GM12801 (cell line): ENCODE data around the gene PWP1.

Experiments used
- TF ChIP-seq, protein P1 (sequence below): IDR thresholded peaks from one replicate; pipeline ENCODE4 v1.5.1; 2011; ENCODE audit warnings: control low read depth; ENCODE audit not compliant: insufficient read length; ENCODE audit errors: extremely low read depth

PWP1 gene

DNA sequence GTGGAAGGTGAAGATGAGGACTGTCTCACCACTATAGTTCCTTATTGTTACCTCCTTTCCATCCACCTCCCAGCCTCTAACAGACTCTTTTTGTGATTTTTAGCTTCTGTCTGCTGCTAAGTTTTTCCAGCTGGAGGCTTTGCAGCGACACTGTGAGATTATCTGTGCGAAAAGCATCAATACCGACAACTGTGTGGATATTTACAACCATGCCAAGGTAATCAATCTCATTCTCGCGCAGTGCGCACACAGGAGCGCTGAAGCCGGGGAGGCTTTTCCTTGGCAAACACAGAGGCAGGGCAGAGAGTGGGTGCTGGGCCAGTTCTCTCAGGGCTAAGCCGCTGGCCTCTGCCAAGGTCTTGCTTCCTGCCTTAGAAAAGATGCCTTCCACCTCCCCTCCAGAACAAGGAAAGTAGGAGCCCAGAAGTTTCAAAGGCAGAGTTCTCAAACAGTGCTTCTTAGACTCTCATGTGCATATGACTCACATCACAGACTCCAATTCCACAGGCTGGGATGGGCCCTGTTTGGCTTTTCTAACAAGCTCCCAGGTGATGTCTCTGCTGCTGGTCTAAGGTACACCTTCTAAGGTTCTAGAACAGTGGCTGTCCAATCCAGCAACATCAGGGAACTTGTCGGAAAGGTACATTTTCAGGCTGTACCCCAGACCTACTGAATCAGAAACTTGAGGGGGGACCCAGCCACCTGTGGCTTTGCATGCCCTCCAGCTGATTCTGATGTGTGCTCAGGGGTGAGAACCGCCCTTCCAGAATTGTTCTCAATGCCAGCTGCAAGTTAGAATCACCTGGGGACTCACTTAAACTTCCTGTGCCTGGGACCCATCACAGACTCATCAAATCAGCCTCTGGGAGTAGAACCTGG lies 33.8 kb upstream of the PWP1 start:
- TF ChIP-seq, protein P1, sequence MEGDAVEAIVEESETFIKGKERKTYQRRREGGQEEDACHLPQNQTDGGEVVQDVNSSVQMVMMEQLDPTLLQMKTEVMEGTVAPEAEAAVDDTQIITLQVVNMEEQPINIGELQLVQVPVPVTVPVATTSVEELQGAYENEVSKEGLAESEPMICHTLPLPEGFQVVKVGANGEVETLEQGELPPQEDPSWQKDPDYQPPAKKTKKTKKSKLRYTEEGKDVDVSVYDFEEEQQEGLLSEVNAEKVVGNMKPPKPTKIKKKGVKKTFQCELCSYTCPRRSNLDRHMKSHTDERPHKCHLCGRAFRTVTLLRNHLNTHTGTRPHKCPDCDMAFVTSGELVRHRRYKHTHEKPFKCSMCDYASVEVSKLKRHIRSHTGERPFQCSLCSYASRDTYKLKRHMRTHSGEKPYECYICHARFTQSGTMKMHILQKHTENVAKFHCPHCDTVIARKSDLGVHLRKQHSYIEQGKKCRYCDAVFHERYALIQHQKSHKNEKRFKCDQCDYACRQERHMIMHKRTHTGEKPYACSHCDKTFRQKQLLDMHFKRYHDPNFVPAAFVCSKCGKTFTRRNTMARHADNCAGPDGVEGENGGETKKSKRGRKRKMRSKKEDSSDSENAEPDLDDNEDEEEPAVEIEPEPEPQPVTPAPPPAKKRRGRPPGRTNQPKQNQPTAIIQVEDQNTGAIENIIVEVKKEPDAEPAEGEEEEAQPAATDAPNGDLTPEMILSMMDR: no peak

DNA sequence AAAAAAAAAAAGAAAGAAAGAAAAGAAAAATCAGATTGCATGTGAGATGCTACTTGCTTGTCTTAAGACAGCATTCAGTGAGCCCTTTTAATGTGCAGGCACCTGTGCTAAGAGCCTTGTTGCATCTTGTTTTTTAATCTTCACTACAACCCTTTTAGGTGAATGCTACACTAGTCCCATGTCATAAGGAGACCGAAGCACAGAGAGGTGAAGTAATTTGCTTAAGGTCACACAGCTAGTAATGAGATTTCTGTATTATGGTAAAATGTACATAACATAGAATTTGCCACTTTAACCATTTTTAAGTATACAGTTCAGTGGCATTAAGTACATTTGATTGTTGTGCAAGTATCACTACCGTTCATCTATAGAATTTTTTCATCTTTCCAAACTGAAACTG lies 32.1 kb upstream of the PWP1 start:
- TF ChIP-seq, protein P1: no peak

DNA sequence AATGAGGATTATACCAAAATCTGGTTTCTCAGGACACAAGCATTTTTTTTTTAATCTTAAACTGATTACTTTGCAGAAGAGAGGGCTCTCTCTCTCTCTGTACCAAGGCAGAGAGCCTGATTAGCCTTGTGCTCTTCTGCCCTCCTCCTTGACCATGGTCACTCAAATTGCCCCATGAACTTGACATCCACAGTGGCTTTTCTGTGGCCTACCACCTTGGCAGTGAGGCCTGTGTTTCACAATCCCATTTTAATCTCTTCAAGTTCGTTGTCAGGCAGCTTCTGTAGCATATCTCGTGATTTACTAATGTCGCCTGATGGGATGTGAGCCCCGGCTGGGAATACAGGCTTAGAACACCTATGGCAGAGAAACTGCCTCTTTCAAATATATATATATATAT lies 30.7 kb upstream of the PWP1 start:
- TF ChIP-seq, protein P1: no peak

DNA sequence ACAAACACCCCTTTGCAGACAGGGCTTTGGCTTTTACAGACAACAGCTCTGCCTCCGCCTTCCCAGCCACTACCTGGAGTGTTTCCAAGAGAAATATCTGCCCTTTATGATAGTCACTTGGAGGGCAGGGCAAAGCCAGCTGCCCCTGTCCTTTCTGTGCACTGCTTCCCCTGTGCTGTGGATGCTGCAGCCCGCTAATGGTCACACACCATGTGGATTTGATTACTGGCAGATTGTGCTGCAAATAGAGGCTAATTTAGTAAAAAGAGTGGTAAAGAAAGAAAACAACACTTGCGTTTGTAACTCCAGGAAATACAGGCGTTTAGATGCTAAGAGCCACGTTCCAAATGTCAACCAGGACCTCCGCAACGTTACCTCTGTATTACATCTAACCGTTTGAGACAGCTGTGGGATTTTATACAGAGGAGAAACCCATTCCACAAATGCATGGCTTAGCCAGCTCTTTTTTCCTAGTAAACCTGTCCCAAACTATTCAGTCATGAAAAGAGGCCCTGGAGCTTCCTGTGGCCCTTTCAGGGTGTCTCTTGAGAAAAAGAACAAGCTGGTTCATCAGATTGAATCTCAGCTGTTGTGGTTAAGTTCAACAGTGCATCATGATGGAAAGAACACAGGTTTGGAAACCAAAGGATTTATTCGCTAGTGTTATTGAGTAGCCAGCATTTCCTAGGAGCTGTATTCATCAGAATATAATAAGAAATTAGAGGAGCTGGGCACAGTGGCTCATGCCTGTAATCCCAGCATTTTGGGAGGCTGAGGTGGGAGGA lies 30.1 kb upstream of the PWP1 start:
- TF ChIP-seq, protein P1: no peak

DNA sequence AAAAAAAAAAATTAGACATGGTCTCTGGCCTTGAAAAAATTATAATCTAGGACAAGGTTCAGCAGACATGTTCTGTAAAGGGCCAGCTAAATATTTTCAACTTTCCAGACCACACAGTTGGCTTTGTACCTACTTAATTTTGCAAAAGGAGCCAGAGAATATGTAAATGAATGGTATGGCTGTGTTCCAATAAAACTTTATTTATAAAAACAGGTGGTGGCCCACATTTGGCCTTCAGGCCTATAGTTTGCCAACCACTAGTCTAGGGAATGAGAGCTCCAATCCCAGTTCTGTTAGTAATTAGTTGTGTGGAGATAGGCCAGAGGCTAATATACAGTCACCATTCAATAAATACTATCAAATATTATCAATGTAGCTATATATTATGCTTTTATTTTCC lies 29.3 kb upstream of the PWP1 start:
- TF ChIP-seq, protein P1: no peak

DNA sequence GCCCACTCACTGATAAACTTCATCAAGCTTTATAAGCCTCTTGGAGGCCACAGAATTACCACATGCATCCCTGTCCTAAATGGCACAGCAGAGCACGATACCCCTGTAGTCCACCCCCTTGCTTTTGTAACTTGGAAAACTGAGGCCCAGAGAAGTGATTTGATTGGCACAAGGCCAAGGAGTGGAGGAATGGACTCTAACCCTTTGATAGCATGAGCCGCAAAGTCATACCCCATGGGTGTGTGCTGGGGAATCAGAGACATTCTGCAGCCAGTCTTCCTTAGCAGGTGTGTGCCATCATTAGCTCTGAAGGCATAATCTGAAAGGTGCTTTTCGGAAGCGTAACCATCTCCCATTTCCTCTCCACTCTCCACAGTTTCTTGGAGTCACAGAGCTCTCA lies 28.5 kb upstream of the PWP1 start:
- TF ChIP-seq, protein P1: no peak

DNA sequence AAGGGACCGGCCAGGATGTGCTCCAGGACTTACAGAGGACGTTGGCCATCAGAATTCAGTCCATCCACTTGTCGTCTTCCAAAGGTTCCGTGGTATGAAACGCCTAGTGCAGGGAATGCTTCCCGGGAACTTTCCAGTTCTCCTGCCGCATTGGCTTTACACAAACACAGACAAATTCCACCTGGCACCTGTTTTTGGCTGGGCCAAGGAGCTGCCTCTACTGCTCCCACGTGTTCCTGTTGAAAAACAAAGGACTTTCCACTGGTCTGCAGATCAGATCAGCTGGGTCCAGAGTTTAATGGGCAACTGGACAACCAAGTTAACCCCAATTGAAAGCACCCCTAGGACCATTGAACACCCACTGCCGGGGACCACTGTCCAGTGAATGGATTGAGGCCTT lies 28.0 kb upstream of the PWP1 start:
- TF ChIP-seq, protein P1: no peak
